Caco-2 (cell line): ENCODE results near the gene SLIT3. TPM values are rescaled to one million over a fixed set of nuclear protein-coding genes. Genes with fewer than 3 reads are reported as not detected.
A peak's percentile ranks its signal among the peaks of the same experiment; 100 is the strongest.

Experiments
- BruUV-seq: library from RNA; stranded (reverse); fragments of 400-500 nt; replicated peaks from 2 replicates; lab custom pipeline; 2021; lab: Mats Ljungman, UMichigan
- CTCF ChIA-PET: fragments of 300-600 bp; sonication (Branson Sonifier 250); formaldehyde crosslinking; loops from one replicate; lab custom pipeline; 2022; ENCODE audit warnings: antibody characterized with exemption; lab: Charles Lee
- POLR2A ChIA-PET: fragments of 300-600 bp; sonication (Branson Sonifier 250); formaldehyde crosslinking; loops from one replicate; lab custom pipeline; 2022; ENCODE audit warnings: antibody characterized with exemption; lab: Charles Lee
- DNase-seq, 2 experiments: peaks; one replicate each; pipeline versions ENCODE4 v3.0.0 to v3.0.0-alpha.2; 2020 to 2022
- H3K27me3 ChIP-seq: replicated peaks from 2 replicates; pipeline ENCODE4 v1.6.0; 2011; ENCODE audit warnings: low read length; ENCODE audit not compliant: control insufficient read depth, insufficient read depth
- H3K36me3 ChIP-seq: 2 replicates; pipeline ENCODE4 v1.5.1; 2011; ENCODE audit warnings: low read length; ENCODE audit not compliant: control insufficient read depth, insufficient read depth
- H3K4me1 ChIP-seq: fragments of 250-450 bp; sonication (Bioruptor Pico); 2 replicates; pipeline ENCODE4 v1.5.1; 2020; ENCODE audit warnings: mild to moderate bottlenecking
- H3K4me3 ChIP-seq: 2 replicates; pipeline ENCODE4 v1.5.1; 2011; ENCODE audit warnings: low read depth, mild to moderate bottlenecking, control low read depth, low read length
- H3K9me3 ChIP-seq: fragments of 250-450 bp; sonication (Bioruptor Pico); 2 replicates; pipeline ENCODE4 v1.5.1; 2020; ENCODE audit warnings: mild to moderate bottlenecking, moderate library complexity
- H3K27ac Mint-ChIP-seq: one replicate; pipeline ENCODE4 v1.8.0; 2022; ENCODE audit warnings: mixed read lengths; ENCODE audit not compliant: unreplicated experiment
- H3K27me3 Mint-ChIP-seq: one replicate; pipeline ENCODE4 v1.8.0; 2022; ENCODE audit warnings: mixed read lengths; ENCODE audit not compliant: insufficient read depth, unreplicated experiment
- H3K36me3 Mint-ChIP-seq: one replicate; pipeline ENCODE4 v1.8.0; 2022; ENCODE audit warnings: mild to moderate bottlenecking, mixed read lengths; ENCODE audit not compliant: insufficient read depth, unreplicated experiment
- H3K4me1 Mint-ChIP-seq: one replicate; pipeline ENCODE4 v1.8.0; 2022; ENCODE audit warnings: low read depth, mixed read lengths; ENCODE audit not compliant: unreplicated experiment
- H3K4me3 Mint-ChIP-seq: one replicate; pipeline ENCODE4 v1.8.0; 2022; ENCODE audit warnings: mild to moderate bottlenecking, moderate library complexity, mixed read lengths; ENCODE audit not compliant: unreplicated experiment
- H3K9me3 Mint-ChIP-seq: one replicate; pipeline ENCODE4 v1.8.0; 2022; ENCODE audit warnings: mixed read lengths; ENCODE audit not compliant: unreplicated experiment
- intact Hi-C: fragments of 100-400 bp; cut with micrococcal nuclease; formaldehyde crosslinking; loops from one replicate; pipeline ENCODE4 v1.10.0; 2022; ENCODE audit not compliant: unreplicated experiment
- total RNA-seq: library from RNA; stranded (reverse); gene quantifications from 2 replicates; pipeline ENCODE4 v1.2.3, GENCODE V29; 2022
- TF ChIP-seq, protein P1 (sequence below), 2 experiments: fragments of 200-600 bp in 1 of 2; IDR thresholded peaks; 1 replicate in 1 of 2; 2 replicates in 1 of 2; pipeline versions ENCODE4 v1.5.1 to v1.8.0; 2011 to 2022; ENCODE audit warnings: antibody characterized with exemption in 1 of 2, control low read depth in 1 of 2, inconsistent platforms in 1 of 2, low read depth in 1 of 2, low read length in 1 of 2, mild to moderate bottlenecking in 1 of 2, moderate library complexity in 1 of 2; ENCODE audit not compliant: insufficient read depth in 1 of 2, severe bottlenecking in 1 of 2, unreplicated experiment in 1 of 2

Gene SLIT3
- total RNA-seq, 1 experiment from 2014 or later, result 2.1 TPM

DNA sequence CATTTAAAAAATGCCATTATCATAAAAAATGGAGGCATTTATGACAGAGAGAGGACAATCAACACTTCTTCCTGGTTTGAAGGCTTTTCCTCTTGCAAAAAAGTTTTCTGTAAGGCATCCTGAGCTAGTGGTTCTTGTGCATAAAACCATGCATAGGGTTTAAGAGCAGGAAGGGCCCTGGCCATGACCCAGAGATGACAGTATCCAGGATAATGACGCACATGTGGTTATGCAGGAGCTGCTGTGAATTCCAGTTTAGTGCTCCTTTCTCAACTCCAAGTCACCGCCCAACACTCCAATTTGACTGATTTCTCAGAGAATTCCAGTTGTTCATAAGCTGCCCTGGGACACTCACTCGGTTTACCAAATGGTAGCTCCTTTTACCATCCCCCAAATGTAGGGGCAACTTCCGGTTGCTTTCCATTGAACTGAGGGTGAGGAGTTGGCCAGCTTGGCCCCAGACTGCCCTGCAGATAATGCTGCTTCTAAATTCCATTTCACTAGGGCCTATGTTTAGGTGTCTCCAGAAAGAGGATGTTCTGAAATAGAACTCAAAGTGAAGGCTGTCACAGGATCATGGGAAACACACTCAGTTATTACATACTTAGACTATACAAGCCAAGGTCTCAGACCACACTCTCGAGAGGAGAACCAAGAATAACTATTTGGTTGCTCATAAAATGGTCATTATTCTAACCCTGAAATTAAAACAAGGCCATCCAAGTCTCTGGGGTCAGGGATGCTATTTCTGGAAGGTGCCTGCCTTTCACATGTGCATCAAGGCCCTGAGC is 179.1 kb downstream of the SLIT3 start:
- peaks cover 10% of the 10 kb centered on the region for H3K4me1 Mint-ChIP-seq
- H3K4me3 Mint-ChIP-seq, result no peak overlapping the region

DNA sequence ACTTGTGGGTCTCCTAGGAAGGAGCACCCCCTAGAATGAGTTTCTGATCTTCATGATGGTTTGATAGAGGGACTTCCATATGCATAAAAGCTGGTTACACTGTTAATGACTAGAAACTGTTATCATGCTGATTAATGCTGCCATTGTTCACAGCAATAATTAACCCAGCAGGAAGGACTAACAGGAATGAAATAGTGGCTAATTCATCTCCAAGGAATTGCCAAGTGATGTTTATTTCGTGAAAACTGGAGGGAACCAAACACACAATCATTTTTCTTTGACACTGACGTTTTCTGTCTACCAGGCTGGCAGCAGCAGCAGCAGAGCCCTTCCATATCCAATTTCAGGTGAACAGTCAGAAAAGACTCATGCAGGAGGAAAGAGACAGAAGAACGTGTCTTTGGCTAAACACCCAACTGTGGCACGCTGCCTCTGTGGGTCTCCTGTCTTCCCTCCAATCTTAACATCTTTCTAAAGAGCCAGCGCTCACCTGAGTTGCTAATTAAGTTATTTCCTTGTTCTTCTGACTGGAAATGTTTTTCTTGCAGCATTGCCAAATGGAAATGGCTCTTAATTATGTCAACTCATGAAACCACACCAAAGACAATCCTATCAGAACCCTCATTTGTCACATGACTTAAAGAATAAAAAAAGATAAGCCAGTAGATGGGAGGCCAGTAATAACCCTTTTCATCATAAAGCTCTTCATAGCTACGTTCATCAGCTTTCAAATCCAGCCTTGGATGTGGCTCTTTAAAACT is 181.5 kb downstream of the SLIT3 start:
- ChIA-PET POLR2A (no interaction called here), CTCF (no interaction called here)
- Mint-ChIP-seq H3K36me3 (no peaks in the 10 kb centered on the region), H3K9me3 (no peaks in the 10 kb centered on the region), H3K27me3 (no peaks in the 10 kb centered on the region), H3K4me3 (no peak overlapping the region), H3K4me1 (no peaks in the 10 kb centered on the region), H3K27ac (no peak overlapping the region)
- Histone ChIP-seq H3K4me1 (no peaks in the 10 kb centered on the region), H3K9me3 (no peaks in the 10 kb centered on the region), H3K27me3 (no peaks in the 10 kb centered on the region), H3K4me3 (no peak overlapping the region), H3K36me3 (no peaks in the 10 kb centered on the region; the same call in 1 of the 2 replicates)
- BruUV-seq, result no TSS peak
- TF ChIP-seq, protein P1, sequence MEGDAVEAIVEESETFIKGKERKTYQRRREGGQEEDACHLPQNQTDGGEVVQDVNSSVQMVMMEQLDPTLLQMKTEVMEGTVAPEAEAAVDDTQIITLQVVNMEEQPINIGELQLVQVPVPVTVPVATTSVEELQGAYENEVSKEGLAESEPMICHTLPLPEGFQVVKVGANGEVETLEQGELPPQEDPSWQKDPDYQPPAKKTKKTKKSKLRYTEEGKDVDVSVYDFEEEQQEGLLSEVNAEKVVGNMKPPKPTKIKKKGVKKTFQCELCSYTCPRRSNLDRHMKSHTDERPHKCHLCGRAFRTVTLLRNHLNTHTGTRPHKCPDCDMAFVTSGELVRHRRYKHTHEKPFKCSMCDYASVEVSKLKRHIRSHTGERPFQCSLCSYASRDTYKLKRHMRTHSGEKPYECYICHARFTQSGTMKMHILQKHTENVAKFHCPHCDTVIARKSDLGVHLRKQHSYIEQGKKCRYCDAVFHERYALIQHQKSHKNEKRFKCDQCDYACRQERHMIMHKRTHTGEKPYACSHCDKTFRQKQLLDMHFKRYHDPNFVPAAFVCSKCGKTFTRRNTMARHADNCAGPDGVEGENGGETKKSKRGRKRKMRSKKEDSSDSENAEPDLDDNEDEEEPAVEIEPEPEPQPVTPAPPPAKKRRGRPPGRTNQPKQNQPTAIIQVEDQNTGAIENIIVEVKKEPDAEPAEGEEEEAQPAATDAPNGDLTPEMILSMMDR (IDR thresholded peaks at IDR 0.05; ENCODE audit: insufficient read depth in 1 of 2, low read depth in 1 of 2, low read length in 1 of 2, severe bottlenecking in 1 of 2, unreplicated experiment in 1 of 2), result no peak
- DNase-seq, result no peak
- intact Hi-C loops, result no loop called here

More for the DNA sequence above, 179.1 kb downstream of the SLIT3 start:
- no peak for DNase-seq
- Histone ChIP-seq H3K9me3 (no peaks in the 10 kb centered on the region), H3K4me1 (peaks cover 10% of the 10 kb centered on the region), H3K36me3 (no peaks in the 10 kb centered on the region; the same call in 1 of the 2 replicates), H3K27me3 (no peaks in the 10 kb centered on the region), H3K4me3 (no peak overlapping the region)
- H3K27ac Mint-ChIP-seq, result no peak overlapping the region
- TF ChIP-seq, protein P1 (IDR thresholded peaks at IDR 0.05; ENCODE audit: insufficient read depth in 1 of 2, low read depth in 1 of 2, low read length in 1 of 2, severe bottlenecking in 1 of 2, unreplicated experiment in 1 of 2), result no peak
- H3K9me3 Mint-ChIP-seq, result no peaks in the 10 kb centered on the region
- no peaks in the 10 kb centered on the region for H3K27me3 Mint-ChIP-seq
- intact Hi-C loops, result no loop called here
- CTCF ChIA-PET, result no interaction called here
- H3K36me3 Mint-ChIP-seq, result no peaks in the 10 kb centered on the region
- BruUV-seq, result no TSS peak
- POLR2A ChIA-PET, result no interaction called here

DNA sequence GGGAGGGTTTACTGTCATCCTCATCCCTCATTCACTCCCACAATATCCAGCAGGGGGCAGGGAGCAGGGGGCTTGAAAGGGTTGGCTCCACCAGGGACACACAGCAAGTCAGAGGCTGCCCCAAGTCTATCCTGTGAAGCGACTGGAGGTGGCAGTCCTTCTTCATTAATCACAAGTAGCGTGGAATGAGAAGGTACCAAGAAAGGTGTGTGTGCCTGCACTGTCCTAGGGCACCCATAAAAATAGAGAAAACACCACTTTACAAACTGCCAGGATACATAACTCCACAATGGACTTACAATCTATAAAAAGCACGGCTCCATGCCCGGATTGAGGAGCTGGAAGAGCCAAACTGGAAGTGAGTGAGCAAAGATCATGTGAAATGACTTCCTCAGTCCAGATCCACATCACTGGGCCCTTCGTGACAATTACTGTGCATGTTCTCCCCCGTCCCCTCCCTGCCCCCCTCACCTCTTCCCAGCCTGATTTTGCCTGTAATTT is 183.9 kb downstream of the SLIT3 start:
- Histone ChIP-seq H3K27me3 (no peaks in the 10 kb centered on the region), H3K9me3 (no peaks in the 10 kb centered on the region), H3K36me3 (no peaks in the 10 kb centered on the region), H3K4me3 (no peak overlapping the region), H3K4me1 (no peaks in the 10 kb centered on the region)
- Mint-ChIP-seq H3K36me3 (no peaks in the 10 kb centered on the region), H3K27me3 (no peaks in the 10 kb centered on the region), H3K27ac (no peak overlapping the region), H3K4me1 (no peaks in the 10 kb centered on the region), H3K4me3 (no peak overlapping the region), H3K9me3 (peaks cover 12% of the 10 kb centered on the region)
- TF ChIP-seq, protein P1 (IDR thresholded peaks at IDR 0.05; ENCODE audit: insufficient read depth in 1 of 2, low read depth in 1 of 2, low read length in 1 of 2, severe bottlenecking in 1 of 2, unreplicated experiment in 1 of 2), result peak in 1 of 2 experiments; percentile 43
- intact Hi-C loops, result loop anchor here (1.0 to 2.0 kb wide), 4 partner anchors 185 to 462 kb away; no protein-coding TSS in a partner anchor
- CTCF ChIA-PET, result interaction anchor here (0.7 kb wide), 2 partner anchors 276 to 323 kb away, joined by 5 to 9 read pairs; no protein-coding TSS in a partner anchor
- DNase-seq, result peak; percentile 66 to 70
- POLR2A ChIA-PET, result no interaction called here
- BruUV-seq, result no TSS peak
